Activated gamma-delta T cell treated with anti-CD3 and anti-CD28 coated beads, Interleukin-2, amount 50 U/mL, for 16 hours (primary cell): ENCODE results near the gene DBT.
"Not testable (repeated sequence)": the region's sequence is repeated elsewhere in the genome, so short reads cannot be mapped to it uniquely, and the experiment has no call there.

Source experiments
- DNase-seq: peaks from one replicate; pipeline ENCODE4 v3.0.0-alpha.2; 2020; ENCODE audit warnings: low read depth

DBT gene

GRCh38 chr1:100250807-100251206 lies 1.2 kb upstream of the DBT start:
- no peak for DNase-seq

GRCh38 chr1:100250264-100250663 lies 630 bp upstream of the DBT start:
- no peak for DNase-seq

GRCh38 chr1:100249155-100249536 lies 488 bp downstream of the DBT start:
- DNase-seq, result no peak

GRCh38 chr1:100246738-100247137 lies 2.9 kb downstream of the DBT start:
- no peak for DNase-seq

- DNase-seq, result no peak
Measured at GRCh38 chr1:100240631-100241030, 9.0 kb downstream of the DBT start.

- DNase-seq, result no peak
Measured at GRCh38 chr1:100239961-100240360, 9.7 kb downstream of the DBT start.

- no peak for DNase-seq
Measured at GRCh38 chr1:100237091-100237490, 12.5 kb downstream of the DBT start.

- DNase-seq, result no peak
Measured at GRCh38 chr1:100234432-100234831, 15.2 kb downstream of the DBT start.

GRCh38 chr1:100233566-100233965 lies 16.1 kb downstream of the DBT start:
- not testable (repeated sequence) for DNase-seq

- DNase-seq, result no peak
Measured at GRCh38 chr1:100232156-100232555, 17.5 kb downstream of the DBT start.

GRCh38 chr1:100231721-100232120 lies 17.9 kb downstream of the DBT start:
- no peak for DNase-seq

- no peak for DNase-seq
Measured at GRCh38 chr1:100230765-100231164, 18.9 kb downstream of the DBT start.

GRCh38 chr1:100229681-100230443 lies 19.8 kb downstream of the DBT start:
- no peak for DNase-seq

GRCh38 chr1:100222428-100222827 lies 27.2 kb downstream of the DBT start:
- DNase-seq, result no peak

GRCh38 chr1:100219883-100220282 lies 29.8 kb downstream of the DBT start:
- no peak for DNase-seq

- no peak for DNase-seq
Measured at GRCh38 chr1:100219457-100219856, 30.2 kb downstream of the DBT start.

- no peak for DNase-seq
Measured at GRCh38 chr1:100217834-100218233, 31.8 kb downstream of the DBT start.

- no peak for DNase-seq
Measured at GRCh38 chr1:100215101-100215500, 34.5 kb downstream of the DBT start.

- DNase-seq, result no peak
Measured at GRCh38 chr1:100213141-100213540, 36.5 kb downstream of the DBT start.

- DNase-seq, result no peak
Measured at GRCh38 chr1:100206301-100206700, 43.3 kb downstream of the DBT start.

GRCh38 chr1:100205593-100205992 lies 44.0 kb downstream of the DBT start:
- not testable (repeated sequence) for DNase-seq

- DNase-seq, result not testable (repeated sequence)
Measured at GRCh38 chr1:100205103-100205502, 44.5 kb downstream of the DBT start.

- not testable (repeated sequence) for DNase-seq
Measured at GRCh38 chr1:100202703-100203102, 46.9 kb downstream of the DBT start.

GRCh38 chr1:100200060-100200459 lies 49.6 kb downstream of the DBT start:
- DNase-seq, result not testable (repeated sequence)
